HepG2 (cell line): ENCODE measurements around the gene ADIPOR2. TPM values are rescaled to one million over a fixed set of nuclear protein-coding genes. Genes with fewer than 3 reads are reported as not detected.
A peak's percentile ranks its signal among the peaks of the same experiment; 100 is the strongest.

Experiments used
- CCDC6 ChIP-seq: sonication (generic); formaldehyde crosslinking; IDR thresholded peaks from 2 replicates; pipeline ENCODE4 v1.8.1; 2022; ENCODE audit warnings: mild to moderate bottlenecking, missing genetic modification reagents, moderate library complexity
- CEBPZ ChIP-seq: IDR thresholded peaks from 2 replicates; pipeline ENCODE4 v1.6.1; 2012; ENCODE audit warnings: low read length, improper control_type of control experiment
- GATAD1 ChIP-seq: IDR thresholded peaks from 2 replicates; pipeline ENCODE4 v1.6.1; 2016; ENCODE audit warnings: missing genetic modification reagents, missing compliant biosample characterization
- GLI4 ChIP-seq: sonication (generic); formaldehyde crosslinking; IDR thresholded peaks from 2 replicates; pipeline ENCODE4 v1.5.1; 2020; ENCODE audit warnings: missing genetic modification reagents, mild to moderate bottlenecking, moderate library complexity, borderline replicate concordance
- KDM6A ChIP-seq: IDR thresholded peaks from 2 replicates; pipeline ENCODE4 v1.6.1; 2016; ENCODE audit warnings: low read depth
- MAF1 ChIP-seq: sonication (generic); formaldehyde crosslinking; IDR thresholded peaks from 2 replicates; pipeline ENCODE4 v1.5.0; 2020; ENCODE audit warnings: missing genetic modification reagents, borderline replicate concordance
- NFRKB ChIP-seq: fragments of 450-650 bp; IDR thresholded peaks from 2 replicates; pipeline ENCODE4 v1.6.1; 2017
- ONECUT2 ChIP-seq: sonication (generic); formaldehyde crosslinking; IDR thresholded peaks from 2 replicates; pipeline ENCODE4 v1.4.0; 2020; ENCODE audit warnings: missing genetic modification reagents
- SNAI1 ChIP-seq: sonication (generic); formaldehyde crosslinking; IDR thresholded peaks from 2 replicates; pipeline ENCODE4 v1.5.0; 2020; ENCODE audit warnings: mild to moderate bottlenecking, missing genetic modification reagents, borderline replicate concordance
- TFDP1 ChIP-seq: IDR thresholded peaks from 2 replicates; pipeline ENCODE4 v1.6.1; 2016; ENCODE audit warnings: missing compliant biosample characterization, missing genetic modification reagents, borderline replicate concordance
- ZBTB3 ChIP-seq: sonication (generic); formaldehyde crosslinking; IDR thresholded peaks from 2 replicates; pipeline ENCODE4 v1.4.0; 2020; ENCODE audit warnings: low read depth, mild to moderate bottlenecking, moderate library complexity, missing genetic modification reagents, borderline replicate concordance
- ZC3H13 ChIP-seq: sonication (generic); formaldehyde crosslinking; IDR thresholded peaks from 2 replicates; pipeline ENCODE4 v1.8.1; 2023; ENCODE audit warnings: mild to moderate bottlenecking, missing genetic modification reagents, moderate library complexity
- ZFP90 ChIP-seq: sonication (generic); formaldehyde crosslinking; IDR thresholded peaks from 2 replicates; pipeline ENCODE4 v1.8.0; 2022; ENCODE audit warnings: missing genetic modification reagents, mild to moderate bottlenecking, inconsistent platforms, borderline replicate concordance
- ZGPAT ChIP-seq: IDR thresholded peaks from 2 replicates; pipeline ENCODE4 v1.6.1; 2016; ENCODE audit warnings: mild to moderate bottlenecking
- ZNF33B ChIP-seq: sonication (generic); formaldehyde crosslinking; IDR thresholded peaks from 2 replicates; pipeline ENCODE4 v1.5.1; 2020; ENCODE audit warnings: mild to moderate bottlenecking, missing genetic modification reagents
- ZNF570 ChIP-seq: sonication (generic); formaldehyde crosslinking; IDR thresholded peaks from 2 replicates; pipeline ENCODE4 v1.4.0; 2020; ENCODE audit warnings: mild to moderate bottlenecking, missing genetic modification reagents, borderline replicate concordance
- ZNF576 ChIP-seq: sonication (generic); formaldehyde crosslinking; IDR thresholded peaks from 2 replicates; pipeline ENCODE4 v1.4.0; 2020; ENCODE audit warnings: mild to moderate bottlenecking, missing genetic modification reagents
- ZNF597 ChIP-seq: sonication (generic); formaldehyde crosslinking; IDR thresholded peaks from 2 replicates; pipeline ENCODE4 v1.5.0; 2020; ENCODE audit warnings: missing genetic modification reagents
- ZNF672 ChIP-seq: sonication (generic); formaldehyde crosslinking; IDR thresholded peaks from 2 replicates; pipeline ENCODE4 v1.8.1; 2022; ENCODE audit warnings: missing genetic modification reagents
- ZNF740 ChIP-seq: sonication (generic); formaldehyde crosslinking; IDR thresholded peaks from 2 replicates; pipeline ENCODE4 v1.4.0; 2020; ENCODE audit warnings: missing genetic modification reagents
- ZNF784 ChIP-seq: sonication (generic); formaldehyde crosslinking; IDR thresholded peaks from 2 replicates; pipeline ENCODE4 v1.5.1; 2020; ENCODE audit warnings: missing genetic modification reagents, mild to moderate bottlenecking, borderline replicate concordance
- ZSCAN12 ChIP-seq: sonication (generic); formaldehyde crosslinking; IDR thresholded peaks from 2 replicates; pipeline ENCODE4 v1.9.0; 2021; ENCODE audit warnings: mild to moderate bottlenecking, missing genetic modification reagents
- polyA plus RNA-seq, 8 experiments: library from polyadenylated mRNA; depleted of rRNA in 3 of 8; stranded (reverse) in 7 of 8; unstranded in 1 of 8; fragments of >200 nt; fragmentation: Illumina TruSeq in 4 of 8; extraction: Trizol in 4 of 8; gene quantifications; 2 replicates each; pipeline versions ENCODE4 v1.2.1 to v1.2.3, GENCODE V29; 2011 to 2016; ENCODE audit warnings: low read depth in 4 of 8, missing spikeins in 1 of 8, mixed read lengths in 1 of 8; ENCODE audit not compliant: insufficient read depth in 1 of 8
- total RNA-seq, 5 experiments: library from RNA; depleted of rRNA; stranded (reverse); fragments of >200 nt; fragmentation: Illumina TruSeq; extraction: Trizol; gene quantifications; 2 replicates each; pipeline ENCODE4 v1.2.3, GENCODE V29; 2016; ENCODE audit warnings: low read depth in 1 of 5

The ADIPOR2 gene
- total and polyA plus RNA-seq, 2 of the 13 experiments (the other 11 are each of a cell fraction or from before 2014, with no cell fraction given): 35.2 to 52.2 TPM

GRCh38 chr12:1690578-1691122 is at the start of gene ADIPOR2 (continued):
- TF ChIP-seq TFDP1: peak; percentile 73; the same call in 1 of the 2 replicates
- peak; percentile 47; the same call in 1 of the 2 replicates for TF ChIP-seq ZNF740 (CRISPR knock-in tag)
- TF ChIP-seq ZSCAN12 (CRISPR knock-in tag): 0 out of 2 replicates have a peak, but pooled peaks have one; percentile 74
- TF ChIP-seq KDM6A: no peak
- no peak for TF ChIP-seq ZNF33B (CRISPR knock-in tag)
- TF ChIP-seq ONECUT2 (CRISPR knock-in tag): no peak
- no peak for TF ChIP-seq CCDC6 (CRISPR knock-in tag)
- TF ChIP-seq ZBTB3 (CRISPR knock-in tag): 0 out of 2 replicates have a peak, but pooled peaks have one; percentile 51
- TF ChIP-seq GLI4 (CRISPR knock-in tag): no peak
- TF ChIP-seq ZC3H13 (CRISPR knock-in tag): peak; percentile 75
- 0 out of 2 replicates have a peak, but pooled peaks have one; percentile 59 for TF ChIP-seq MAF1
- TF ChIP-seq ZGPAT: peak; percentile 62
- no peak for TF ChIP-seq ZNF576
- TF ChIP-seq ZNF784 (CRISPR knock-in tag): 0 out of 2 replicates have a peak, but pooled peaks have one; percentile 56
- TF ChIP-seq GATAD1: peak; percentile 79
- TF ChIP-seq CEBPZ: no peak
- no peak for TF ChIP-seq ZNF672 (CRISPR knock-in tag)
- TF ChIP-seq ZFP90: no peak
- TF ChIP-seq NFRKB: no peak
- TF ChIP-seq ZNF570: no peak
- no peak for TF ChIP-seq ZNF597 (CRISPR knock-in tag)
- TF ChIP-seq SNAI1: peak; percentile 66; the same call in 1 of the 2 replicates
